Occipital lobe (tissue), 2 donors: ENCODE measurements around the gene RAPGEF5. TPM values are rescaled to one million over a fixed set of nuclear protein-coding genes. Genes with fewer than 3 reads are reported as not detected.
A peak's percentile ranks its signal among the peaks of the same experiment; 100 is the strongest.
"Not testable (repeated sequence)": the region's sequence is repeated elsewhere in the genome, so short reads cannot be mapped to it uniquely, and the experiment has no call there.

ENCODE experiments used
- DNase-seq: peaks from one replicate; lab custom pipeline; 2025; lab: John Stamatoyannopoulos, UW
- total RNA-seq: library from RNA; depleted of rRNA; stranded (reverse); fragments of >200 nt; gene quantifications from one replicate; pipeline ENCODE4 v1.2.3, GENCODE V29; 2014

Gene RAPGEF5
- total RNA-seq, 1 donor from 2014 or later = 81.4 TPM

- no peak for DNase-seq
These were observed 232.0 kb downstream of the RAPGEF5 start for GRCh38 chr7:22124941-22125340.

- no peak for DNase-seq
These were observed 233.8 kb downstream of the RAPGEF5 start for GRCh38 chr7:22123139-22123538.

DNA sequence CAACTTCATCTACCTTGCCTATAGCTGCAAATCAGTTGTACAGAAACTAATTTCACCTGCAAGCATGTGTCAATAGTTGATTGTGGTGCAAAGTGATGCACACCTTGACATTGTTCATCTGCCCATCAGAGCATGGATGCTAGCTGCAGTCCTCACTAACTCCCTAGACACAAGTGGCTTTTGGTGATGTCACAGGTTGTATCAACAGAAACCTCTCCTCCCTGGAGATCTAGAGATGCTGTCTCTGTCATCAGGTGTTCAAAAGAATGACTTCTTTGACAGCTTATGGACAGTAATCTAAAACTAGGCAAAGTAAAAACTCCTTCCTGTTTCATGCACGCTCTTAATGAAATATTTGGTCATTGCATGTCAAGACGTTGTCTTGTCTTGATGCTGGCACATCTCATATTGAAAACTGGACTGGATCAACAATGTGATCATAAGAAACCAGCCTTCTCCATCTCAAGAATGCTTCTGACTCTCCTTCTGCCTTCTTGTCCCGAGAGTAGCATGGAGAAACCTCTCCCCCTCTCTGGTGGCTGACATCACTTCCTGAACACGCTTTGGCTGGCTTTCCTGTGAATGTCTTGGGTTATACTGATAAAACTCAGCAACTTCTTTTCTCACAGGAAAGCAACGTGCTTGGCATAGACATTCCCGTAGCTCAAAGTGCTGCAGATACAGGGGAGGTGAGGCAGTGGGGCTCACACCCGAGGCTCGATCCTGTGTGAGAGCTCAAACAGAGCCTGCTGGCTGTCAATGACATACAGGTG, 235.1 kb downstream of the RAPGEF5 start:
- no peak for DNase-seq

DNA sequence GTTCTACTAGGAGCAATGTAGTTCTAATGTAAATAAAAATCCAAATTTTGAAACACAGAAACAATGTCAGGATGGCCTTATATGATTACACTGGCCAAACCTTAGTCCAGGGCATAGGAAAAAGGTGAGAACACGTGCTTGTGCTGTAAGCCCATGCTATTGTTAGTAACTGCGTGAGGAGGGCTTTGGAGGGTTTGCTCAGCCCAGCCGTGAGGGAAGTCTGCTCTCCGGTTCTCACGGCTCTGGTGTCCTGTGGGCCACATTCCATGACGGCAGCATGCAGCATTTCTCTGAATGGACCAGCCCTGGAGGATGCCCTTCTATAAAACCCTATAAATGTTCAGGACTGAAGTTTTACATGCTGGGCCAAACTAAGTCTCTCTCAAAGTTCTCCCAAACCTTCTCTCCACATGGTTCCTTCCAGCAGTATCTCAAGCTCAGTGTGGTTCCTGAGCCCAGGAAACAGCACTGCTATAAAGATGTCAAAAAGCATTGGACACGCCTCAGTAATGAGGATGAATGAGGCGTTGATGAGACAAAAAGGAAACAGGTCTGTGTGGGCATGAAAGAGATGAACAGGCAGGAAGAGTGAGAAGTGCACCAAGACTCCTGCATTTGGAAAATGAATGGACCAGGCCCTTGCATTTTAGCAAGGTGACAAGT, 236.4 kb downstream of the RAPGEF5 start:
- DNase-seq = no peak

DNA sequence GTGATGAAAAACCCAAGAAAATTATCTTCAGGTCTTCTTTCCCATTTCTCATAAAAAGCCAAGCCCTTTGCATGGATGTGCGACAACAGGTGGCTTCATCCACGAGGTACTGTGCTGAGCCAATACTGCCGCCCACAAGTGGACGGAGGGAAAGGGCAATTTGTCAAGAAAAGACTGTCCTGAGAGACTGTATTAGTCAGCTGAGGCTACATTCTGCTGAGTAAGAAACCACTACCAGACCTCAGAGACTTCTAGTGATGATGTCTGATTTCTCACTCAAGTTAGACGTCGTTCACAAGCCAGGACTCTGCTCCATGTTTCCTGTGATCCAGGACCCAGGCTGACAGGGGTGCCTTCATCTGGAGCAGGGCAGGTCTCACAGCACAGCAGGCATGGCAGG, 239.7 kb downstream of the RAPGEF5 start:
- no peak for DNase-seq

GRCh38 chr7:22116451-22117030, 240.4 kb downstream of the RAPGEF5 start:
- DNase-seq = no peak

GRCh38 chr7:22115689-22116088, 241.3 kb downstream of the RAPGEF5 start:
- no peak for DNase-seq

DNA sequence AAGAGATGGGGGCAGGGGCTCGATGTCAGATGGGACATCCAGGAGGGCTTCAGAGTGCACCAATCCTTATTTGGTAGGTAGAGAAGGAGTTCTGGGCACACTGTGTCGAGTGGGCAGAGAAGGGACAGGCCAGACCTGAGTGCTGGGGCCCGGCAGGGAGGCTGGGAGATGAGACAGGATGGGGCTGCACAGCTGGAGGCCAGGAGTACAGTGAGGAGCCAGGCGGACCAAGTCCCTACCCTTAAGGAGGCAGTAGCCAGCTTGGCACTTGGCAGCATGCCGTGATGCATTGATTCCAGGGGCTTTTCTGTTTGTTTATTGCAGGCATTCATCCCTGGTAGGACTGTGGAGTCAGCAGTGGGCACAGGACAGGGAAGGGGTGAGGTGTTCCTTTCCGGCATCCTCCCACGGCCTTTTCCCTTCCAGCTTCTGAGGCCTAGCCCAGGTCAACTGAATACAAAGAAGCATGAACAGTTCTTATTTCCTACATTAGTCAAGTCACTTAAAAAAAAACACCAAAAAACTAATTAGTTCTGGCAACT, 242.4 kb downstream of the RAPGEF5 start:
- DNase-seq = no peak

DNA sequence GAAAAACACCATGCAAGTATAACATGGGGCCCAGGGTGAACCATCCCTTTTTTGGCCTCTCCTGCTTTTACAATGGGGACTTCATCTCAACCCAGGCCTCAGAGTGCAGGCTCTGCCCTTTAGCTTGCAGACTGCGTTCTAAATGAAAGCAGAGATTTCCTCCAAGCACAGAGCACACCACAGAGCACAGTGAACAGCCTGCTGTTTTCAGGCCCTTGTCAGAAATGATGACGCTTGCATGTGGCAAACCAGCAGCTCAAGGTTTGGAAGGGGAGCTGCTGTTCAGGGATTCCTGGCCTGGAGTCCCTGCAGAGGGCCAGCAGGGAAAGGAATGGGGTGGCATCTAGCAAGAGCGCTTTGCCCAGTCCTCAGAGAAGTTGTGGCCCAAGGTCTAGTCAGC, 243.9 kb downstream of the RAPGEF5 start:
- DNase-seq = no peak

- no peak for DNase-seq
These were observed 245.3 kb downstream of the RAPGEF5 start for GRCh38 chr7:22111661-22112060.

GRCh38 chr7:22110881-22111280, 246.1 kb downstream of the RAPGEF5 start:
- DNase-seq = no peak

- DNase-seq = peak; percentile 72
These were observed 246.6 kb downstream of the RAPGEF5 start for GRCh38 chr7:22110227-22110839.

- no peak for DNase-seq
These were observed 247.2 kb downstream of the RAPGEF5 start for GRCh38 chr7:22109761-22110160.

DNA sequence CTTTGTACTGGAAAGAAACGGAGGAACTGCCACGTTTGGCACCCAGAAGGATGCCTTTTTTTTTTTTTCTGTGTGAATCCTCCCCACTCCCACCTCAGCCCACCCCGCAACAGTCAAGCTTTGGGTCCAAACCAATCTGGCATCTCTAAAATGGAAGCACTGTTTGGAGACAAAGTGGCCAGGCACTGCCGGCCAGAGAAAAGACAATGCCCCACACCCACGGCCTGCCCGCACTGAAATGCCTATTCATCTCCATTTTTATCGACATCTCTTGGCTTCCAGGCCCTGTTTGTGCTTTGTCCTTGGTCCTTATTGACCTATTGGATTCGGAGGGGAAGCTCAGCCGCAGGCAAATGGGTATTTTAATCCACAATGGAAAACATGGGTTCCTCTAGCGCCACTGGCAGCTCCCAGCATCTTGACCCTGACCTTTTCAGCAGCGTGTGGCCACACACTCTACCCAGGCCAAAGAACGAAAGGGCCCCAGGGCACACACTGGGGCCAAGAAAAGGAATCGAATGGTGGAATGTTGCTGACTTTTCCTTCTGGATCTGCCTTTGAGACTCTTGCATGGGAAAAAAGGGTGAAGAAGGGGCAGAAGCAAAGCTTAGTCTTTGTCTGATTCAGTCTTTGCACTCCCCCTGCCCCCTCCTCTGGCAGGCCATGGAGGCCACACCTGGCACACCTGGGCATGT, 248.7 kb downstream of the RAPGEF5 start:
- peak; percentile 78 for DNase-seq

DNA sequence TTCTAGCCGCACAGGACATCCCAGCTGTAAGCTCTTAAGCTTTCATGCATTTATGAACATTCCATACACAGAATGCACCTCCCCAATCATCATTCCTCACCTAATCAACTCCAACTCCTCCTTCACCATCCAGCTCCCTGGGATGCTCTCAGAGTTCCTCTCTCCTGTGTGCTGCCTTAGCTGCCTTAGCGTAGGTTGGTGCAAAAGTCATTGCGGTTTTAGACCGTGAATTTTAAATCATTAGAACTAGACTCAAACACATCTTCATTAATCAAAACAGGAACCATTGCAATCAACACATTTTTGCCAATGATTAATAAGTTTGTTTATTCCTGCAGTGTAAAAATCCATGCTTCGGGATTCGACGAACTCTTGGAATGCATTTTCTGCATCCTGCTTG, 251.4 kb downstream of the RAPGEF5 start:
- DNase-seq = no peak

- no peak for DNase-seq
These were observed 262.3 kb downstream of the RAPGEF5 start for GRCh38 chr7:22094413-22095342.

GRCh38 chr7:22093936-22094335, 263.0 kb downstream of the RAPGEF5 start:
- DNase-seq = no peak

DNA sequence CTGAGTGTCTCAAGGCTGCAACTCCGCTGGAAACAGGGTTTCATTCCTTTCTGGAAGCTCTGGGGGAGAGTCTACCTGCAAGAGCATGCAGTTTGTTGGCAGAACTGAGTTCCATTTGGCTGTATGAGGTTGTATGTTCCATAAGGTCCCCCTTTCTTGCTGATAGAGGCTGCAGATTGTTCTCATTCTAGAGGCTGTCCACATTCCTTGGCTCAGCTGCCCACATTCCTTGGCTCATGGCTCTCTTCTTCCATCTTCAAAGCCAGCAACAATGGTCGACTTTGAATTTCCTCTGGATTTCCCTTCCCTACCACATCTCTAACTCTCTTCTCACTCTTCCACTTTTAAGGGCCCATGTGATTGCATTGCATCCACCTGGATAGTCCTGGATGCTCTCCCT, 264.0 kb downstream of the RAPGEF5 start:
- DNase-seq = no peak

DNA sequence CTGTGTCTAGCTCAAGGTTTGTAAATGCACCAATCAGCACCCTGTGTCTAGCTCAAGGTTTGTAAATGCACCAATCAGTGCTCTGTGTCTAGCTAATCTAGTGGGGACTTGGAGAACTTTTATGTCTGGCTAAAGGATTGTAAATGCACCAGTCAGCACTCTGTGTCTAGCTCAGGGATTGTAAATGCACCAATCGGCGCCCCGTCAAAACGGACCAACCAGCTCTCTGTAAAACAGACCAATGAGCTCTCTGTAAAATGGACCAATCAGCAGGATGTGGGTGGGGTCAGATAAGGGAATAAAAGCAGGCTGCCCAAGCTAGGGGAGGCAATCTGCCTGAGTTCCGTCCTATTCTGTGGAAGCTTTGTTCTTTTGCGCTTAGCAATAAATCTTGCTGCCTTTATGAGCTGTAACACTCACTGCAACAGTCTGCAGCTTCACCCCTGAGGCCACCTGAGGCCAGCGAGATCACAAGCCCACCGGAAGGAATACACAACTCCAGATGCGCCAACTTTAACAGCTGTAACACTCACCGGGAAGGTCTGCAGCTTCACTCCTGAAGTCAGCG, 265.9 kb downstream of the RAPGEF5 start:
- not testable (repeated sequence) for DNase-seq

DNA sequence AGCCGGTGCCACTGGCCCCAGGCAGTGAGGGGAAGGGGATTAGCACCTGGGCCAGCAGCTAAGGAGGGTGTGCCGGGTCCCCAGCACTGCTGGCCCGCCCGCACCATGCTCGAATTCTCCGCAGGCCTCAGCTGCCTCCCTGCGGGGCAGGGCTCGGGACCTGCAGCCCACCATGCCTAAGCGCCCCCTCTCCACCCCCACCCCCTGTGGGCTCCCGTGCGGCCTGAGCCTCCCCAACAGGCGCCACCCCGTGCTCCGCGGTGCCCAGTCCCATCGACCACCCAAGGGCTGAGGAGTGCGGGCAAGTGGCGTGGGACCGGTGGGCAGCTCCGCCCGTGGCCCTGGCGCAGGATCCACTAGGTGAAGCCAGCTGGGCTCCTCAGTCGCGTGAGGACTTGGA, 266.4 kb downstream of the RAPGEF5 start:
- DNase-seq = no peak
